Activated CD8-positive, alpha-beta memory T cell treated with anti-CD3 and anti-CD28 coated beads, Interleukin-2, amount 50 U/mL, for 1 hour (primary cell): ENCODE data around the gene MAP2.

Source experiments
- DNase-seq: peaks from one replicate; pipeline ENCODE4 v3.0.0-alpha.2; 2020; ENCODE audit errors: extremely low read depth

Gene MAP2

DNA sequence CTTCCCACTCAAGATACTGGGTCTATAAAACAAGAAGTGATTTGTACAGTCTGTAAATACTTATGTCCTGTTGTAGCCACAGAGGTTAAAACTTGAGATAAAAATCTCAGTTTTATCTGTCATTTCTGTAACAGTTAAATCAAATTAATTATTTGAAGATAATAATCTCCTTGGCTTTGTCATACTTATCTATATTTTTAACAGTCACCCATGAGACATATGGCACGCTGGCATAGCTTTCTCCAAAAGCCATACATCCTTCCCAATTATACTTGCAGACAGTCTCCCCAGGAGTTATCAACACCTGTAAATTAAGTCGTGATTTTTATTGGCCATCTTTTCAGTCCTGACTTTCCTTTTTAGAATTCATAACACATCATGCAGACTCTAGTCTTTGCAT, 278.9 kb downstream of the MAP2 start:
- no peak for DNase-seq

DNA sequence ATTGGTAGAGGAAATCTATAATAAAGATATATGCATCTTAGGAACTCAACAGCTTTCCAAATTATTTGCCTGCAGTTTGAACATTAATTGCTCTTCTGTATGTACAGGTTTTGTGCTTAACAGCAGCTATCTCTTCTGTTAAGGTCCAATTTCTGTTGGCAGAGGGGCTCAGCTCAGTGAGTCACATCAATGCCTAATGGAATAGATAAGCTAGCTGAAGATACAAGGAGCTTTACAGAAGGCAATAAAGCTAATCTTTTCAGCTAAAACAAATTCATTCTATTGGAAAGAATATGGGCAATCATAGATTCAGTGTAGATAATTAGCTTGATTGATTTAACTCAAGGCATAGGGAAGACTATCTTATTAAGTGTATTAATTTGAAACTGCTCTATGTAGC, 289.4 kb downstream of the MAP2 start:
- no peak for DNase-seq

DNA sequence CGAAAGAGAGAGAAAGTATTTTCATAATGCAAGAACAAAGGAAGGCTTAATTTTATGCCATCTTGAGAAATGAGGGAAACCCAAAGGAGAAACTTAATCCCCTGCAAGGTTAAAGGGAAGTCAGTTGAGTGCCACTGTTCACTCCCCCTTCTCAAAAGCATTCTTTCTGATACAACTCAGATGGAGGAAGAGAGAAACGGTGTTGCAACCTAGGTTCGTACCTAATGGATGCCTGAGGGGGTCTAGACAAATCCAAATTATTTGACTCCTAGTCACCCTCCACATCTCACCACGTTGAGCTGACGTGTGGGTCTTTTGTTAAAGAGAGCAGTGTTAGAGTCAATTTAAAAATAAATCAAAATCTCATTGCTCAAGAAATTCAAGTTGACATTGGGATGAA, 295.2 kb downstream of the MAP2 start:
- no peak for DNase-seq

DNA sequence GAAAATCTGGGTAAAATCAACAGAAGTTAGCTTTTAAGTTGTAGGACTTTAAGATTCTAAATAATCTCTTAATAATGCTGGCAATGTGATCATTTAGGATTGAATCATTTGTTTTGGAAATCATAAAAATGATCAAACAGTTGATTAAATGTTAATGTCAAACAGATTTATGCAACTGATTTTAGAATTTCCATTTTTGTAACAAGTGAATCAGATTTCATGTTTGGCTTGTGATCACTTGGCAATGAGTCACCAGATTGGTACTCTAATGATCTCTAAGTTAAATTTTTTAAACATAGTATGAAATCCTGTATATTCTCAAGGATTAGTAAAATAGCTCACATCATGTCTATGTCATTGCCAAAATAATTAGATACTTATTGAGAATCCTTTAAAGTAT, 297.6 kb downstream of the MAP2 start:
- no peak for DNase-seq

DNA sequence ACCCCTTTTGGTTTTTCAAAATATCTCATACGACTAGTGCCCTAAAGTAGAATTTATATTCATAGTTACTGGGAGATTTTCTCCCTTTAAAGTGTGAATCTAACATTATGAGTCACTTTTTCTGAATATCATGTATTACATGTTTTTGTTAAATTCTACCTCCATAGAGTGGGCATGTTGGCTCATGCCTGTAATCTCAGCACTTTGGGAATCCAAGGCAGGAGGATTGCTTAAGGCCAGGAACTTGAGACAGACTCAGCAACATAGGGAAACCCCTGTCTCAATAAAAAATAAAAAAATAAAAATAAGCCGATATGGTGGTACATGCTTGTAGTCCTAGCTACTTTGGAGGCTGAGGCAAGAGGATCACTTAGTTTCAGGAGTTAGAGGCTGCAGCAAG, 302.5 kb downstream of the MAP2 start:
- DNase-seq = no peak

DNA sequence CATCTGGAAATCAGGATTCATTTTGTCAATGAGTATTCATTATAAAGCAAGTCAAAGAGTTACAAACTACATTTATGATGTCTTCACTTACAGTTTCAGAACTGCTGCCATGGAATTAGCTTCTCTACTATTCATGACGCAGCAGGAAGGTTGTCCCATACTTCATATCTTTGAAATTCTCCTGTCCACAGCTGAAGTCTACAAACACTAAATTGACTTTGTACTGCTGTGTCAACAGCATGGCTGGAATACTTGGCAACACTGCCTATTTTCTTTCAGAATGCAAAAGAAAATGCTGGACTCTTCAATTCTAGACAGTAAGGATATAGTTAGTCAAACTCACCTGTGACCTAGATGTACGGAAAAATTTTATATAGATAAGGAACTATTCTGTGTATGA, 303.2 kb downstream of the MAP2 start:
- no peak for DNase-seq

DNA sequence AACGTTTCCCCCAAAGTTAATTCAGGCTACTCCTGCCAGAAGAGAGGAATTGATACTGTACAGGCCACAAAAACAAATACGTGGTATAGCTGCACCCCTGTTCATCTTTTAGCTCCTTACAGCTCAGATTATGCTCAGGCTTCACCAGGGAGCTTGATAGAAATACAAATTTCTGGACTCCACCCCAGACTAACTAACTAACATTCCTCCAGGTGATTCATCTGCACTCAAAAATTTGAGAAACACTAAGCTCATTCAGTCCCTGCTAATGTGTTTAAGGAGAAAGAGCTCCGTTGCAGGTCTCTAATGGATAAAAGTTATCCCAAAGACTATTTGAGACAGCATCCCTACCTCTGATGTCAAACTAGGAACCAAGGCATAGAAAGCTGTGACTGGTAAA, 311.0 kb downstream of the MAP2 start:
- DNase-seq = no peak

DNA sequence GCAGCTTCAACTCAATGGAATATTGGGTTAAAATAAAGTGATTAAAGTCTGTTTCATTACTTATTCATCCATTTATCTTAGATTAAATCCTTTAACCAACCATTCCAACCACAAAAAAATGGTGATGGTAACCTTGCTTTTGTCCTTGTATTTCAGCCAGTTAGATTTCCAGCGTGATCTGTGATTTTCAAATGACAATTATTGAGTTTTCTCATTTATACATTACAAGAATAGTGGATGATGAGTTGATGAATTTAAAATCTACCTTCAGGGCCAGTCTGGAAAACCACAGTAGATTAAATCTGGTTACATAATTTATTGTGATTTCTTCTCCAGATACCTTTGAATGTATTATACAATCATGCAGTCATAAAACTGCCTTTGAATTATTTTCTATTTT, 318.1 kb downstream of the MAP2 start:
- DNase-seq = no peak

DNA sequence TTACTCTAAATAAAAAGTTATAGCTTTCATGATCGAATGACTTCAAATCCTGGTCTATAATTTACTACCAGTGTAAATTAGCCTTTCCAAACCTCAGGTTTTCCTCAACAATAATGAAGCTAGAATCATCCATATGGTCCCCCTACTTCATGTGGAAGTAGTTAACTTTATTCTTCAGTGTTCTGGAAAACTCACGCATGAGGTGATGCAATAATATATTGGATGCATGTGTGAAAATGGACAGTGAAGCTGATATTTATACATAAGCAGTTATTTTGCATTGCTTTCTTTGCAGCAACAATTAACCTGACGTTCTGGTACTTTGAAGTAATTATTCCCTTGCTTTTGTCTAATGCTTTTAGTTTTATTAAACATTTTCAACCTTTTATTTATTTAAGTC, 329.2 kb downstream of the MAP2 start:
- DNase-seq = no peak

DNA sequence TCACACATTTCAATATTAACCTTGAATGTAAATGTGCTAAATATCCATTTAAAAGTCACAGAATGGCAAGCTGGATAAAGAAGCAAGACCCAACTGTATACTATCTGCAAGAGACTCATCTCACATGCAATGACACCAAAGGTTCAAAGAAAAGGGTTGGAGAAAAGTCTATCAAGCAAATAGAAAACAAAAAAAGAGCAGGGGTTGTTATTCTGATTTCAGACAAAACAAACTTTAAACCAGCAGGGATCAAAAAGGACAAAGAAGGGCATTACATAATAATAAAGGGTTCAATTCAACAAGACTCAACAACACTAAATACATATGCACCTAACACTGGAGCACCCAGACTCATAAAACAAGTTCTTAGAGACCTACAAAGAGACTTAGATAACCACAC, 333.3 kb downstream of the MAP2 start:
- no peak for DNase-seq

DNA sequence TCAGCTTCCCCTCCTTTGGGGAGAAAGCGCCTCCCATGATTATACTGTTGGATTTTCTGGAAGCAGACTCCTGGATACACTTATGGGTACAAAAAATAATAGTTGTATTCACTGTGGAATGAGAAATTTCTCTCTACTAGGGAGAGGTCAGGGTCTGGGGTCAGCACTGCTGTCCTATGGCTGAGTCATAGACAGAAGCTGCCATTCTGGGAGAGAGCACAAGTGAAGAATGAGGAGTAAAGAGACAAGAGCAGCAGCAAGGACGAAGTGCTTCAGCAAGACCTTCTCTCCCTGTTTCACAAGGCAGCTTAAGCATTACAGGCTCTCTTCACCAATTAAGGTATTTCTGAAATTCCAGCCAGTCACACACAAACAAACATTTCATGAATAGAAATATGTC, 337.7 kb downstream of the MAP2 start:
- DNase-seq = no peak

DNA sequence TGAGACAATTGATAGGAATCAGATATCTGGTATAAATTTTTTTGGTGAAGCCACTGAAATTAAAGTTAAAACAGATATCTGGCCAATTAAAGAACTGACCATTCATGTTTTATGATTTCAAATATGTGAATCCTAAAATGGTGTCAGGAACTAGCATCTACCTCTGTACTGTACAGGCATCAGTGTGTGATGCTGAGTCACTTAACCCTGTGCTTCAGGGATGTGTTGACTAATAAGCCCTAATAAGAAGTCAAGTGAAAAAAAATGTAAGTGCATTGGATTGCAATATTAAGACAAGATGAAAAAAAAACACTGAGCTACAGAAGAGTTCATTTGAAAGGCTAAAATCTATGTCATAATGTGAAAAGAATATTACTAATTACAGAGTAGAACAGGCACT, 338.7 kb downstream of the MAP2 start:
- DNase-seq = no peak

DNA sequence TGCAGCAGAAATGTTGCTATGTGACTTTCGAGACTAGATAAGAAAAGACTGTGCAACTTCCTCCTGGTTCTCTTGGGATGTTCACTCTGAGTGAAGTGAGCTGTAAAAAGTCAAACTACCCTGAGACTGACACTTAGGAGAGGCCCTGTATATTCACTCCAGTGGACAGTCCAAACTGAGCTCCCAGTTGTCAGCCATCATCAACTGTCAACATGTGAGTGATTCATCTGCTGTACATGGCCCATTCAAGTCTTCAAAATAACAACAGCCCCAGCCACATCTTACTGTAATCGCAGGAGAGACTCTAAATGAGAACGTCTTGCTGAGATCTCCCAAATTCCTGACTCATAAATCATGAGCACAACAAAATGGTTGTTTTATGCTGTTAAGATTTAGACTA, 339.3 kb downstream of the MAP2 start:
- no peak for DNase-seq

DNA sequence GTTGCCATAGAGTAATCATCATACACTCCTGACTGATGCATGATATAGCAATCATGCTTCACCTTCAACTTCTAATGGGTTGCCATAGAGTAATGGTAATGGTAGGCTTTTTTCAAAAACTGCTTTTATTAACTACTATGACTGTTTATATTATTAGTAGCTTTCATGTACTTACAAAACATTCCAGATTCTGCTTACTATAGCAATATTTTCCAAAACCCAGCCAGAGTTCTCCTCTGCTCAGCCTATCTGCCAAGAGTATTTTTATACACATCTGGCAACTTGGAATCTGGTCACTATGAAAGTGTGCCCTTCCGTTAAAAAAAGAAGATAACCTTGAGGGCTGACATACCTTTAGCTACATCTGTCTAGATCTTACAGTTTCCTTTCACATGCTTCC, 342.8 kb downstream of the MAP2 start:
- DNase-seq = no peak

DNA sequence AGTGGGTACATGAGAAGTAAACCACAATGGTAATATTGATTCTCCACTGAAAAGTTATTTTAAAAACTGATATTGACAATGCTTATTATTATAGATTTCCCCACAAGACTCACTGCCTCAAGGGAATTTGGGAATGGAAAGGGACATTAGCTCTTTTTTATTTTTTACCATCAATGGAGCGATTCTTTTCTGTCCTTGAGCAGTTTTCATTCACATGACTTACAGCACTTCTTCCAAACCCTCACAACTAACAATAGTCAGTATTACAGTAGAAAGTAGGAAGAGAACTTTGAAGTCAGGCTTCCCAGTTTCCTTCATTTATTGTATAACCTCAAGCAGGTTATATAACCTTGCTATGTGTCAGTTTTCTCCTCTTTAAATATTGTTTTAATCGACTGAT, 343.5 kb downstream of the MAP2 start:
- DNase-seq = no peak

DNA sequence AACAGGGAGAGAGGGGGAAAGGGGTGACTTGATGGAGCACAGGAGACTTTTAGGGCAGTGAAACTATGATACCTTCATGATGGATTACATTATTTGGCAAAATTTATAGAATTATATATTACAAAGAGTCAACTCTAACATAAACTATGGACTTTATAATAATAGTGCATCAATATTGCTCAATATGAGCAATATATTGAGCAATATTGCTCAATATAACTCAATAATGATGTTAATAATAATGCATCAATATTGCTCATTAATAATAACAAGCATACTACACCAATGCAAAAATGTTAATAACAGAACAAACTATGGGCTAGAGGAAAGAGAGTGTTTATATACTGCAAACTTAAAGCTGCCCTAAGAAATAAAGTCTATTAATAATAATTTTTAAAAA, 344.7 kb downstream of the MAP2 start:
- no peak for DNase-seq

DNA sequence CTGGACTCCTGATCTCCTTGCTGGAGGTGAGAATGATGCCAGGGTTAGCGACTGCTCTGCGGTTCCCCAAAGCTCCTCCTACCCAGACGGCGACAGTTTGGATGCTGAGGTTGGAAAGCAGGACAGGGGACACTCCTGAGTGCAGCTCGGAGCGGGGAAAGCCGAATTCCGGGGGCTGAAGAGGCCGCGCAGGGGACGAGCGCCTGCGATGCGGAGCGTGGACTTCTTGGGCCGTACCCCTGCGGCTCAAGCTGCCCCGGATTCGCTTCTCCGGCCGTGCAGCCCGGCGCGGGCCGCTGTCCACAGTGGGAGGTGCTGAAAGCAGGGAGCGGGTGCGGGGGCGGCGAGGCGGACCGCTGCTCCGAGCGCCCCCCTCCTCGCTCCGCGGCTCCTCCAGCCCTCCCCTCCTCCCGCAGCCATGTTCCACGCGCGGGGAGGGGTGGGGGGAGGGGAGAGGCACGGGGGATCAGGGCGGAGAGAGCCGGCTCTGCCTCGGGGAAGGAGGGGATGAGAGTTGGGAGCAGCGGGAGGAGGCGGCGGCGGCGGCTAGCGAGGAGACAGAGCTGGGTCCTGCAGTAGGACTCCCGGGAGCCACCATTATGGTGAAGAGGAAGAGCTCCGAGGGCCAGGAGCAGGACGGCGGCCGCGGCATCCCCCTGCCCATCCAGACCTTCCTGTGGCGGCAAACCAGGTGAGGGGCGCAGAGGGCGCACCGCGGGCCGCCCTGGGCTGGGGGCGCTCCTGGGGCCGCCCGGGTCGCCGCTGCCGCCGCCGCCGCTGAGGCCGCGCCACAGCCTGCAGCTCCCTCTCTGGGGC, 347.8 kb downstream of the MAP2 start, which contains the start of gene UNC80:
TSS of gene UNC80 (plus strand) at position 359 of the 816 bp plus-strand sequence. CDS start at position 600, 241 bp downstream.
- no peak for DNase-seq

DNA sequence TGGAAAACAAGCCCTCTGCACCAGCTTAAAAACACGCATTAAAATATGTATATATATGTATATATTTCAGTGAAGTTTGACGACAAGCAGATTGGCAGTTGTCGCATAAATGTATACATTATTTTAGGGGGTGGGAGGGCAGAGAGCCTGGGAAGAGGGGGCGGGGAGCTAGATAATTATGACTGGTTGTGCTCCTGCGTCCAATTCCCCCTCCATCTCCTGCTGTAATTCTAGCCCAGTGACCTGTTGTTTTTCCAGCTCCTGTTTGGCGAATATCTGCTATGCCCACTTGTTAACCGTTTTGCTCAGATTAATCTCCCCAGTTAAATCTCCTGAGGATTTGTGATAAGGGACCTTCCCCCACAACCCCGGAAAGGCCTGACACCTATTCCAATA, 348.4 kb downstream of the MAP2 start:
- no peak for DNase-seq

DNA sequence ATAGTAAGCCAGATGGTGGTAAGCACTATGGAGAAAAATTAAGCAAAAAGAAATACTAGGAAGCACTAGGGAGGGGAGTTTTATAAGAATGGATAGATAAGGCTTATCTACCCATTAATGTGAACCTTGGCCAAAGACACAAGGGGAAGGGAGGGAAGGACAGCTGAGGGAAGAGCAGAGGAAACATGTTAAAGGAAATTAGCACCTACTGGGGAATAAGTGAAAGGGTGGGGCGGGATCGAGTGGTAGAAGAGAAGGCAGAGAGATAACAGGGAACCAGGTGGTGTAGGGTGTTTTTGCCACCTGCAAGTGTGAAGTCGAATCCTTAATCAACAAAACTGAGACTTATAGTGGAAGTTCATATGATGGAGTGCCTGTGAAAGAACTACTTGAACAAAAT, 349.5 kb downstream of the MAP2 start:
- no peak for DNase-seq
